ENCODE measurements around the gene PROZ.
A peak's percentile ranks its signal among the peaks of the same experiment; 100 is the strongest.

GRCh38 chr13:113110048-113110851, 48.2 kb upstream of the PROZ start:
- TF ChIP-seq CTCF (conservative IDR thresholded peaks at IDR 0.05 in 1 of 2, IDR thresholded peaks at IDR 0.05 in 1 of 2; ENCODE audit: low read depth in 1 of 2, low read length in 2 of 2) (no peak), EZH2 (IDR thresholded peaks at IDR 0.05; ENCODE audit: low read length, missing control alignments) (peak; percentile 76)
